PC-9 (cell line): ENCODE measurements around the gene IRX5.

Experiments used
- CTCF ChIP-seq: fragments of 200-600 bp; sonication (generic); conservative IDR thresholded peaks from 2 replicates; pipeline ENCODE4 v1.6.1; 2017; ENCODE audit warnings: mixed run types, antibody characterized with exemption, mild to moderate bottlenecking, moderate library complexity
- EZH2 ChIP-seq: fragments of 200-600 bp; sonication (generic); IDR thresholded peaks from 2 replicates; pipeline ENCODE4 v1.8.0; 2017; ENCODE audit warnings: antibody characterized with exemption, low read depth

DNA sequence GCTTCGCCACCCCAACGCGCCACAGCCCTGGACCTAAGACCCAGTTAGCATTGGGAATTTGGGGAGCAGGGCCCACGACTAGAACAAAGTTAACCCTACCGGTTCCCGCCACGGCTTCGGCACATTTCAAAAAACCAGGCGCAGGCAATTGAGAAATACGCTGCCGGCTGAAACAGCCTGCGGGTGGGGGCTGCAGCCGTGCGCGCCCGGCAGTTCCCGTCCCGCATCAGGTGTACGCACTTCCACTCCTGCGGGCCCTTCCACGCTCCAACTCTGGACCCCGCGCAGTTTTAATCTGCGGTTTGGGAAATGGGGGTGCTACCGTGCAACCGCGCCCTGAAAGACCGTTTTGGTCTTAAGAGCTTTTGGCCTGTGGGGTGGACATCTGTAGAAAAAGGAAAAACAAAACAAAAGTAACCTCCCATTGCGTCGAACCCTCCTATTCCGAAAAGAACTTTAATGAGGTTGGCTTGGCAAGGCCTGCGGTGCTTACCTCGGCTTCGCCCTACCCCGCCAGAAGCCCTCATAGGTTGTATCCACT lies 7.1 kb downstream of the IRX5 start:
- TF ChIP-seq CTCF (no peak), EZH2 (no peak)
